ENCODE data around the gene ELP1.

- TF ChIP-seq POLR2A (IDR thresholded peaks at IDR 0.05) (no peak), CTCF (IDR thresholded peaks at IDR 0.05 in 4 of 5, conservative IDR thresholded peaks at IDR 0.05 in 1 of 5) (no peak)
Measured at GRCh38 chr9:108834959-108835665, 98.8 kb downstream of the ELP1 start.

All from gastrocnemius medialis (tissue), 4 donors.